HG03108 (cell line): ENCODE data around the gene SPATA18.
"Not testable (repeated sequence)": the region's sequence is repeated elsewhere in the genome, so short reads cannot be mapped to it uniquely, and the experiment has no call there.

Experiments
- ATAC-seq: cut with Tn5 transposase; IDR thresholded peaks from one replicate; pipeline ENCODE4 v1.9.1; 2021; ENCODE audit warnings: moderate library complexity; ENCODE audit not compliant: unreplicated experiment

The SPATA18 gene

DNA sequence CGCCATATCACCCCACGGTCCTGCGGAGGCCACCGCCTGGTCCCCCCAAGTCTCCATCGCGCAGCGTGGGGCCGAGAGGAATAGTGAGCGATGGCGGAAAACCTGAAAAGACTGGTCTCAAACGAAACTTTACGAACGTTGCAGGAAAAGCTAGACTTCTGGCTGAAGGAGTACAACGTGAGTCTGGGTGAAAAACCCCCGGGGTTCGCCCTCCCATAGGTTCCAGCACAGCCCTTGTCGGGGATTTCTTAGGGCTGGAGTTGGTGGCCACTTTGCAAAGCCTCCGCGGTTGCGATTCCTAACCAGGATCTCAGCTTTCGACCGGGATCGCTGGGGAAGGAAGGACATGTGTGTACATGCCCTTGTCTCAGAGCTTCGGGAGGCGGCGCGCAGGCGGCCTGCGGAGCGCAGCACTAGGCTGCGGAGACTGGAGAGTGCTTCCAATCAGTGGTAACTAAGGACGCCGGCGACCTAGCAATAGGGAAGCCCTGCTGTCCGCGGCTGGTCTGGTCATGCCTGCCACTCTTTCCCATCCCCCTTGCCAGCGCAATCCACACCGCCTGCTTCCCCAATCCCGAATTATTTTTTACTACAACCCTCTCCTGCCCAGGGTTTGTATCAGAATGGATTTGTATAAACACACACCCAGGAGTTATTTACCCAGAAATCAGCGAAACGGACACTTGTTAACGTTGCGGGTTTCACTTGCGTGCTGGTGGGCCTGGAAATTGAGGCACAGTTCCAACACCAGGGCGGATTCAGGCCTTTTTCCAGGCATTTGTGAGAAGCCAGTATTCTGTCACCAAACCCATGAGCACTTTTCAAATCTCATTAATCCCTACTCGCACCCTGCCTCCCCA is 741 bp downstream of the SPATA18 start:
- peak; percentile 59 for ATAC-seq

DNA sequence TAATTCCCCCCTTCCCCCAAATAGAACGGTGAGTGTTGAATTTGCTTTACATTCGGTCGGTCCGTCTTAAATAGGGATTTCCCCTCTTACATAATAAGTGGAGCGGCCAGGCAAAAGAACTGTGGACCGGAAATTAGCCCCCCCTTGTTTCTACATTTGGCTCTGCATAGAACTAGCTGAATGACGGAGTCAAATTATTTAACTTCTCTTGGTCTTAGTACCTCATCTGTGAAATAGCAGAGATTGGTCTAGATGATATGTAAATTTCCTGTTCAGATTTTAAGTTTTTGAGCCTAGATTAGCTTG is 1.3 kb downstream of the SPATA18 start:
- ATAC-seq: peak; percentile 56

DNA sequence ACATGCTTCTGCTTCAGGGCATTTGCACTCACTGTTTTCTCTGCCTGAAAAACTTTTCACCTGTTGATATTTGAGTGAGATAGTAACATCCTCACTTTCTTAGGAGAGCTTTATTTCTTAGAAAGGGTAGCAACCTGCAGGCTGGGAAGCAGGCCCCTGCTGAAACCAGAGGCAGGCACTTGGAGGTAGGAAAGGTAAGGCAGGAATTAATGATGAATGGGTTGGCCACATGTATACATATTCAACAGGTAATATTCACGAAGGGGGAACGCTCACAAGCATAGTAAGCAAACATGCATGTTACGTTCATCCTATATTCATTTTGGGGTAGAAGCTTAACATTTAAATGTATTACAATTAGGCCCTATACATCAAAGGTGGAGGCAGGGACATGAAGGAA is 3.1 kb downstream of the SPATA18 start:
- ATAC-seq: no peak

DNA sequence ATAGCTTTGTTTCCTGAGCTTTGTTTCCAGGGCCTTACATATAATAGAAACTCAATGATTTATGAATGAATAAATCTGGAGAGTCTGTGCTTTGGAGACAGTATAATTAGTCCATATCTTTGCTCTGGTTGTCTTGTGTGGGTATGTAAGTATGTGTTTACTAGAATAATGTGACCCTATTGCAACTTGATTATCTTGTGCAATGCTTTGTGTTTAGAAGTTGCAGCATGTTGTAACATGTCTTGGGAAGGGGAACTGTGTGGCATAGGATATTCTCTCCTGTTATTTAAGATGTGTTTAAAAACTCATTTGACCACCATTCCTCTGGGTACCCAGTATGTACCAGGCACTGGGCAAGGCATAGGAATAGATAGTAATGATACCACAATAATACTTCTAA is 6.1 kb downstream of the SPATA18 start:
- ATAC-seq: no peak

DNA sequence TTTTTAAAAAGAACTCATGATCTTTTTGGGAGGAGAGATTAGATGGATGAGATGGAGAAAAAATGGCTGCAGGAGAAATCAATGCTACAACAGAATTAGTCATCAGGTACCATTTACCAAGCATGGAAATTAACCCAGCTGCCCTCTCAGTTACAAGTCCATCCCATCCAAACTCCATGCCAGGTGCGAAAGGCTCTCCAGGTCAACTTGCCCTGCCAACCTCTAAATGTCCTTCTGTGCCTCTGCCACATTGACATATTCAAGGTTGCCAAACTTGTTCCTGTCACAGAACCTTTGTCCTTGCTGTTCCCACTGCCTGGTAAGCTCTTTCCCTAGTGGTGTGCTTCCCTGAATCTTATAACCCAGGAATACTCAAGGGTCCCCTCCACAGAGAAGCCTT is 7.2 kb downstream of the SPATA18 start:
- ATAC-seq: no peak

DNA sequence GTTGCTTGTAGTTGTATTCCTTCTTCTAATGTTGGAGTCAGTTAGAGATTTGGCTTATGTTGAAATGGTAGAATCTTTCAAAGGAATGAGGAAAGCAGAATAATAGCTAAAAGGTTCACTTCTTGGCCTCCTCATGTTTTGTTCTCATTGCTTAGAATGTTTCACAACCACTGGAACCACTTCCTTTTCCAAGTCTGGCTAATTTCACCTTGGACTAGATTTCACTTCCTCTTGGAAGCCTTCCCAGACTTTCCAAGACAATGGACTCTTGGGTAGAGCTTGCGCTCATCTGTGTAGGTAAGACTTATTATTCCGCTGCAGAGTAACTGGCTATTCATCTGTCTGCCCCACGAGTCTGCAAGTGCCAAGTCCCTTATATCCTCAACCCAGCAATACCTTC is 8.3 kb downstream of the SPATA18 start:
- ATAC-seq: no peak

DNA sequence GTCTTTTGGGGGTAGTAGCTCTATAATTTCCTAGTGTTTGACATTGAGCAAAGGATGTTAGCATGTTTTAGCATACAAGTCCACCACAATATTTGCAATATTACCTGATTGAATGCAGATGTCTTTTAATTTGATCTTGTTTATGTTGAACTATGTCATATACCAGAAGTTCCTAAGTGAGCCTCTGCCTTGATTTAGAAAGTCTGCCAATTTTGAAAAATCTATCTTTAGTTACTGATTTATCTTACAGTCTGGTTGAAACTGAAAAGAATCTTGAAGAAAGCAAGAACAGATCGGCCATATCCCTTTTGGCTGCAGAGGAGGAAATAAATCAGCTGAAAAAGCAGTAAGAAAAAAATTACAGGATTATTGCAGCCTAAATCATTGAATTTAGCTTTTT is 18.5 kb downstream of the SPATA18 start:
- ATAC-seq: no peak

DNA sequence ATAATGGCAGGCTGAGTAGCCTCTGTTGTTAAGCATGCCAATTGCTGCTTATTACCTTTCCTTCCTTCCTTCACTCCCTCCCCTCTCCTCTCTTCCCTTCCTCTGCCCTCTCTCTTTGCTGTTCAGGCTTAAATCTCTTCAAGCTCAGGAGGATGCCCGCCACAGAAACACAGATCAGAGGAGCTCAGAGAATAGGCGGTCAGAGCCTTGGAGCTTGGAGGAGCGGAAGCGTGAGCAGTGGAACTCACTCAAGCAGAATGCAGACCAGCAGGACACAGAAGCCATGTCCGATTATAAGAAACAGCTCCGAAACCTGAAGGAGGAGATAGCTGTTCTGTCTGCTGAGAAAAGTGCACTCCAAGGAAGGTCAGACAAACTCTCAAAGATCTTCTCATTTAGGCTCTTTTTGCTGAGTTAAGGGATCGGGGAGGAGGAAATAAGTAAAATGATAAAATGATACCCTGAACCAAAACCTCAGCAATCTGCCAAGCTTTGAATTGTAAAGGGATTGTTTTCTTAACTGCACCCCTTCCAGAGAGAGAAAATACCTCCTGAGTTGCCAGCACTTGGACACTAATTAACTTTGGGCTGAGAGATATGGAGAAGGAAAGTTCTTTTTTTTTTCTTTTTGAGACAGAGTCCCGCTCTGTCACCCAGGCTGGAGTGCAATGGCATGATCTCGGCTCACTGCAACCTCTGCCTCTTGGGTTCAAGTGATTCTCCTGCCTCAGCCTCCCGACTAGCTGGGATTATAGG is 20.9 kb downstream of the SPATA18 start:
- ATAC-seq: no peak

DNA sequence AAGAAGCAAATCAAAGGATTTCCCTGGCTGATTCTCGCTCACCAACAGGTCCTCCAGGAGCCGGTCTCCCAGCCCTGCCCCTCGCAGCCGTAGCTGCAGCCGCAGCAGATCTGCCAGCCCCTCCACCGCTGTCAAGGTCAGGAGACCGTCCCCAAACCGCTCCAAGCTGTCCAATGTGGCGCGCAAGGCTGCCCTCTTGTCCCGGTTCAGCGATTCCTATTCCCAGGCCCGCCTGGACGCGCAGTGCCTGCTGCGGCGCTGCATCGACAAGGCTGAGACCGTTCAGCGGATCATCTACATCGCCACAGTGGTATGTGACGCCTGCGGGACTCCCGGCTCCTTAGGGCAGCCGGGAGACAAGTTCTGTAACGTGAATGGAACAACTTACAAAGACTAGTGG is 25.6 kb downstream of the SPATA18 start:
- no peak for ATAC-seq

DNA sequence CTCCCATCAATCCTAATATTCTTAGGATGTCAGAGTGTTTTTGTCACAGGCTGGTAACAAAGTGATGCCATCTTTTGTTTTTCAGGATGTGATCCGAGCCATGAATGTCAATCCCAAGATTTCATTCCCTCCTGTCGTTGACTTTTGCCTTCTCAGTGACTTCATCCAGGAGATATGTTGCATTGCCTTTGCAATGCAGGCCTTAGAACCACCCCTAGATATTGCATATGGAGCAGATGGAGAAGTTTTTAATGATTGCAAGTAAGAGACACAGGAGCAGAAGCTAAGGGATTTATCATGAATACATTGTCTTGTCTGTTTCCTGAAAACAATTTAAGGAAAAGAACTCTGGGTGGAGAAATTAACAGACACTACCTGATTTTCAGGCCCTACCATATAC is 28.6 kb downstream of the SPATA18 start:
- no peak for ATAC-seq

DNA sequence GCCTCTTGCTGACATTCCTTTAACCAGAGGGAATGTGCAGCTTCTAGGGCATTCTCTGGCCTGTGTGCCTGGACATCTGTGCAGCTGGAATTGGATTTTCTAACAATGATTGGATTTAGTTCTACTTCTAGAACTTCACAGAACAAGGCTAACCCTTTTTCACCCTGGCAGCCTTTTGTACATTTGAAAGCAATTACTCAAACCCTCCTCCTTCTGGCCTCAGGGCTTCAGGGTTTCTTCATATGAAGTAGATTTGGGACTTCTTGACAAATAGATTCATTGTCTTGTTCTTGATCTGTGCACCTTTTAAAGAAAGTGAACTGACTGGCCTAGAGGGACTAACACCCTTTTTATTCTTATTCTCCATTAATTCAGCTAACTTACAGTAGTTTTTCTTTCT is 30.1 kb downstream of the SPATA18 start:
- no peak for ATAC-seq

DNA sequence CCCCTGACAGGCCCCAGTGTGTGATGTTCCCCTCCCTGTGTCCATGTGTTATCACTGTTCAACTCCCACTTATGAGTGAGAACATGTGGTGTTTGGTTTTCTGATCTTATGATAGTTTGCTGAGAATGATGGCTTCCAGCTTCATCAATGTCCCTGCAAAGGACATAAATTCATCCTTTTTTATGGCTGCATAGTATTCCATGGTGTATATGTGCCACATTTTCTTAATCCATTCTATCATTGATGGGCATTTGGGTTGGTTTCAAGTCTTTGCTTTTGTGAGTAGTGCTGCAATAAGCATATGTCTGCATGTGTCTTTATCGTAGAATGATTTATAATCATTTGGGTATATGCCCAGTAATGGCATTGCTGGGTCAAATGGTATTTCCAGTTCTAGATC is 35.3 kb downstream of the SPATA18 start:
- ATAC-seq: not testable (repeated sequence)

DNA sequence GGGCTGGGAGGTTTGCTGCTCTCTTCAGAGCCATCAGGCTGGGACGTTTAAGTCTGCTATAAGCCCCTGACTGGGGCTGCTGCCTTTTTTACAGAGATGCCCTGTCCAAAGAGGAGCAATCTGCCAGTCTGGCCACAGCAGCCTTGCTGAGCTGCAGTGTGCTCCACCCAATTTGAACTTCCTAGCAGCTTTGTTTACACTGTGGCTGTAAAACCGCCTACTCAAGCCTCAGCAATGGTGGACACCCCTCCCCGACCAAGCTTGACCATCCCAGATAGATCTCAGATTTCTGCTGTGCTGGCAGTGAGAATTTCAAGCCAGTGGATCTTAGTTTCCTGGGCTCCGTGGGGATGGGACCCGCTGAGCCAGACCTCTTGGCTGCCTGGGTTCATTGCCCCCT is 40.7 kb downstream of the SPATA18 start:
- no peak for ATAC-seq

DNA sequence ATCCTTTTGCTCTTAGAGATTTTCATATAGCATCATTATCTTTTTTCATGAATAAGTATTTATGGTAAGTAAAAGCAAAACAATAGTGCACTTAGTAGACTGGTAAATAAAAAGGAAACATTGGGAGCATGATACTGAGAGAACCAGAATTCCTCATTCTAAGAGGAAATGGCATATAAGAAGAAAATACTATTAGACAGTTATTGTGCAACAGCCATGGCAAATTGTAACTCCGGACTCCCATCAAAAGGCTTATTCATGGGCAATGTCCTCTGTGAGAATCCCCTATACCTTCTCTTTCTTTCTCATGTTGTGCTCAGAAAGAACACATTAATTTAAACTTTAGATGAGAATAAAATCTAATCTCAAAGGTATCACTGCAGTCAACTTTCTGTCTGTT is 42.4 kb downstream of the SPATA18 start:
- no peak for ATAC-seq

DNA sequence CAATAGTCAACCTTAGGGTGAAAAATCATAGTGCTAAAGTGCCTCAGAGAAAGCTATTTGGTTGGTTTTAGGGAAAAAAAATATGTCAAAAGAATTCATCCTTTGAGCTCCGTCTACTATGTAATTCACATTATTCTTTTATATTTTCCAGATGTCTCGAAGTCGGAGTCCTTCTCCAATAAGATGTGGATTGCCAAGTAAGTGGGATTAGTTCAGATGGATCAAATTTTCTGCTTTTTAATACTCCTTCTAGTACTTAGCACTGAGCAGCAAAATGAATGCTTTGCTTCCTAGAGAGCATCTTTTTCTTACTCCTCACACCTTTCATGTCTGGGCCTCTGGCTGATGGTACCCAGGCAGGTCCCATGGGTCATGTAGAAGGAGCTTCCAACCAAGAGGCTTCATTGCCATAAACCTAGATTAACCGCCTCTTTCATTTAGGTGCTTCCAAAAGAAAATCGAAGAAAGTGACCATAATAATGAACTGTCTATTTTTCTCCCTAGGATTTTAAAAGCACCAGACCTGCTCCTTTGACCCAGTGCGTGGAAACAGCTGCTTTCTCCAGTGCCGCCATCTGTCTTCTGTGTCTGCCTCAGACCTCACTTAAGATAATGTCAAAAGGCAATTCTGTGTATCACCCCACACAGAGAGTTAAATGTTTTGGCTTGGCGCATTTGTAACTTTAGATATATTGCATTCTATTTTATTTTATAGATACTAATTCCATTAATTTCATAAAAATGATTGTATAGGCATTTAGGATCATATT is 43.5 kb downstream of the SPATA18 start:
- no peak for ATAC-seq

DNA sequence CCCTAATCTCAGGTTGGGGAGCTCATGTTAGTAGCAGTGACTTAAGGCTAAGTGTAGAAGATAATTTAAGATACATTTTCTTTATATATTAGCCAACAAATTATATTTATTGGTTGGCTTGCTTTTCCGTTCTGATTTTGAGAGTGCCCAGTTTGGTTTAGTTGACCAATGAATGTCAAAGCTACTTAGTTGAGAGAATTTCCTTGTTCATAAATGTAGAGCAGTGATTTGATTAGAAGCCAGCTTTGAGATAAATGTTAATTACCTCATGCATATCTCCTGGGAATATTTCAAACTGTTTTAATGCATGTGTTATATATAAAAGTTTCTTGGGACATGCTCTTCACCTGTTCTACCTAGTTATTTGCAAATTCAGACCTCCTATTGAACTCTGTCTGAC is 44.3 kb downstream of the SPATA18 start:
- ATAC-seq: no peak

DNA sequence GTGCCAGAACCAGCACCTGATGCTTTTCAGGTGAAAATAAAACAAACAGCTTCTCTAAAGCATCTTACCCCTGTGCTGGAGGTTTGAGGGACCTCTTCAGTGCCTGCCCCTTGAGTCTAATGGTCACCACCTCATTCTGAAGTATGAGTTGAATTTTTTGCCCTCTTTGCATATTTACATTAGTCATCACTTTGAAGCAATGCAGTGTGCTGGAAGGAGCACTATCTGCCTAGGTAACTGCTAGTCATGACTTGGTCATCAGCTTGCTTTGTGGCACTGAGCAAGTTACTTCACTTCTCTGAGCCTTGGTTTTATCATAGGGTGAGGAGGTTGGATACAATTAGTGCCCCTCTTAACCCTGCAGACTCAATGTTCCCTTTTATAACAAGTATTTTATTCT is 44.9 kb downstream of the SPATA18 start:
- ATAC-seq: no peak

DNA sequence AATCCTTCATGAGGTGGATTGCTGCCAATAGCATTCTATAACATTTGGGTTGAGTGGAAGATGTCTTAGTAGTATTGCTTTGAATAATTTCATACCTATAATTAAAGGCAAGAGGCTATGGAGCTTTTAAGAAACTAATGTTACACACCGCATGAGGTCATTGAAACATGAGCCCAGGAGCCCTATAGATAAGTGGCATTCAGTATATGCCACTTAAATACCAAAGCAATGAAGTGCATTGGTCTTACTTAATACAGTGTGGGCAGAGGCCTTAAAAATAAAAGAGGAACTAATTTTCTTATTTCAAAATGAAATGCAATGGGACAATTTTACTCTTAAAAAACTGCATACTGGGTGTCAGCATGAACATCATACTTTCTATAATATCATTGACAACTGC is 47.5 kb downstream of the SPATA18 start:
- no peak for ATAC-seq

DNA sequence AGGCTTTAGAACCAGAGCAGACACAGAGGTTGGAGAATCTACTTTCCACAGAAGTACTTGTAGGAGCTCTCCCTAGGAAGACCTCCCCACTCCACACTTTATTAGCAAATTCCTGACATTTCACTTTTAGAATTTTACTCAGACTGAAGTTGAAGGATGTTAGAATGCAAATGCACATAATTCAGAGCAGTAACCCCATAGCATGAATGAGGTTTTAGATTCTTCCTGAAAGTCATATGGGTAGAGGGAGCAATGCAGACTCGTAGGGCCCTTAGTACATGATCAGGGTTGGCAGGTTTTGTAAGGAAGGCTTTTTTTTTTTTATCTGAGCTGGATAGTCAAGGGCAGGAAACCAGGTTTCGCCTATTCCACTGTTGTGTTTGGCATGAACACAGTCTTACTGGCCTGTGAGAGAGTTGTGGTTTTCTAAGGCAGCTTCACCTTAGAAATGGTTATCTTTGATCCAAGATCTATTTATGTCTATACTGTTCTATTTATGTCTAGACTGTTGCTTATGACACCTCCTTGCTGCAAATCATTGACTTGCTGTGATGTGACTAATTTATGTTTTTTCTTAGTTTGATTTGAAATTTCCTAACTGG is 48.9 kb downstream of the SPATA18 start:
- ATAC-seq: no peak

DNA sequence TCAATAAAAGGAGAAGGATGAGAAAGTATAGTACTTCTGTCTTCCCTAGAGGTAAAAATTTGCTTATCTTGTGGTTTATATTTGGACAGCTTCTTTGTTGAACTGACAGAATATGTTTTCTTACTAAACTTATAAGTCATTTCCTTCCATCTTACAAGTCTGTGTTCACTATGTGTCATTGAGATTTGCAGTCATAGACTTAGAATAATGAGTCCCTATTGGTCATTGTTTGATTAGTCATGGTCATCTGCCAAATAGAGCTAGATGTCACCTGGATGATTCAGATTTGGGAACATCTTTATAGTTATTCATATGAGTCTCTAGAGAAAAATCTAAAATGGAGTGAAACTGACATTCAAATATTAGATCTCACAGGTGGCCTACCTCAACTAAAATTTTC is 51.5 kb downstream of the SPATA18 start:
- ATAC-seq: no peak

DNA sequence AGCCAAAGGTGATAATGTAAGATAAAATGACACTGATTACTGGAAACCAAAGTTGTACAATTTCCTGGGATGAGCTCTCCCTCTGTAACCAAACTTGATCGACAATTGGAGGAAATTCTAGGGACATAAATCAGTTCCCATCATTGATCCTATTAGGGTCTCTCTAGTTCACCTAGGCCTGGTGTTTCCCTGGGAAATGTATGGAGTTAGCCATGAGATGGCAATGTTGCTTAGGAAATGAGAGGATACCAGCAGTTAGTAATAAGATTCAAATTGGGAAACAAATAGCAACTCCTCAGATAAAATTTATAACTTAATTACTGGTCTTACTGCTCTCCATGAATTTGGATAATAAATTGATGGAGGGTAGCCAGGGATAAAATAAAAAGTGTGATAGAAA is 52.2 kb downstream of the SPATA18 start:
- ATAC-seq: no peak
